ENCODE results near the gene FUT3.

DNA sequence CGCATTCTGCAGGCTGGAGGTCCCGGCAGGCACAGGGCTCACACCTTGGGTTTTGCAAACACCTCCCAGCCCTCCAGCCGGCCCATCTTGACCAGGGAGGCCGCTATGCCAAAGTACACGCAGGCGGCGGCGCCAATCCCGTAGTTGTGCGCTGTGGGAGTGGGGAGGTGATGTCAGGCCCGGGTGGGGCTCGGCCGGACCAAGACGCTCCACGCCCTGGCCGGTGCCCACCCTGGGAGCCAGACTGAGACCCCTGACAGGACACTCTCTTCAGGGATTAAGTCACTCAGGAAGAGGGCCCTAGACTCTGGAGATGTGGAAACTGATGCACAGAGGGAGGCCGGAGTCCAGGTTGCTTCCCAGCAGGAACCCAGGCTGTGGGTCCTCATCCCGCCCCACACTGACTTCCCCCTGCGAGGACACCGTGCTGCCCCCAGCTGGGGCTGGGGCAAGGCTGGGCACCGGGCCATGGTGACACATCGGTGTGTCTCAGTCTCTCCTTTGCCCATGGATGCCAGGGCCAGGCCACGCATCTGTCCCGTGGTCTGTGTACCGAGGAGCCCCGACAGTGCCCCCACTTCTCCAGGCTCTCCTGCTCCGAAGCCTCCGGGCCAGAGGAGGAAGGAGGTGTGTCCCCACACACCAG lies 43.6 kb upstream of the FUT3 start:
- TF ChIP-seq, protein P1, sequence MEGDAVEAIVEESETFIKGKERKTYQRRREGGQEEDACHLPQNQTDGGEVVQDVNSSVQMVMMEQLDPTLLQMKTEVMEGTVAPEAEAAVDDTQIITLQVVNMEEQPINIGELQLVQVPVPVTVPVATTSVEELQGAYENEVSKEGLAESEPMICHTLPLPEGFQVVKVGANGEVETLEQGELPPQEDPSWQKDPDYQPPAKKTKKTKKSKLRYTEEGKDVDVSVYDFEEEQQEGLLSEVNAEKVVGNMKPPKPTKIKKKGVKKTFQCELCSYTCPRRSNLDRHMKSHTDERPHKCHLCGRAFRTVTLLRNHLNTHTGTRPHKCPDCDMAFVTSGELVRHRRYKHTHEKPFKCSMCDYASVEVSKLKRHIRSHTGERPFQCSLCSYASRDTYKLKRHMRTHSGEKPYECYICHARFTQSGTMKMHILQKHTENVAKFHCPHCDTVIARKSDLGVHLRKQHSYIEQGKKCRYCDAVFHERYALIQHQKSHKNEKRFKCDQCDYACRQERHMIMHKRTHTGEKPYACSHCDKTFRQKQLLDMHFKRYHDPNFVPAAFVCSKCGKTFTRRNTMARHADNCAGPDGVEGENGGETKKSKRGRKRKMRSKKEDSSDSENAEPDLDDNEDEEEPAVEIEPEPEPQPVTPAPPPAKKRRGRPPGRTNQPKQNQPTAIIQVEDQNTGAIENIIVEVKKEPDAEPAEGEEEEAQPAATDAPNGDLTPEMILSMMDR (IDR thresholded peaks at IDR 0.05; ENCODE audit: low read depth, low read length, missing input control), result no peak
- TF ChIP-seq, protein P2, sequence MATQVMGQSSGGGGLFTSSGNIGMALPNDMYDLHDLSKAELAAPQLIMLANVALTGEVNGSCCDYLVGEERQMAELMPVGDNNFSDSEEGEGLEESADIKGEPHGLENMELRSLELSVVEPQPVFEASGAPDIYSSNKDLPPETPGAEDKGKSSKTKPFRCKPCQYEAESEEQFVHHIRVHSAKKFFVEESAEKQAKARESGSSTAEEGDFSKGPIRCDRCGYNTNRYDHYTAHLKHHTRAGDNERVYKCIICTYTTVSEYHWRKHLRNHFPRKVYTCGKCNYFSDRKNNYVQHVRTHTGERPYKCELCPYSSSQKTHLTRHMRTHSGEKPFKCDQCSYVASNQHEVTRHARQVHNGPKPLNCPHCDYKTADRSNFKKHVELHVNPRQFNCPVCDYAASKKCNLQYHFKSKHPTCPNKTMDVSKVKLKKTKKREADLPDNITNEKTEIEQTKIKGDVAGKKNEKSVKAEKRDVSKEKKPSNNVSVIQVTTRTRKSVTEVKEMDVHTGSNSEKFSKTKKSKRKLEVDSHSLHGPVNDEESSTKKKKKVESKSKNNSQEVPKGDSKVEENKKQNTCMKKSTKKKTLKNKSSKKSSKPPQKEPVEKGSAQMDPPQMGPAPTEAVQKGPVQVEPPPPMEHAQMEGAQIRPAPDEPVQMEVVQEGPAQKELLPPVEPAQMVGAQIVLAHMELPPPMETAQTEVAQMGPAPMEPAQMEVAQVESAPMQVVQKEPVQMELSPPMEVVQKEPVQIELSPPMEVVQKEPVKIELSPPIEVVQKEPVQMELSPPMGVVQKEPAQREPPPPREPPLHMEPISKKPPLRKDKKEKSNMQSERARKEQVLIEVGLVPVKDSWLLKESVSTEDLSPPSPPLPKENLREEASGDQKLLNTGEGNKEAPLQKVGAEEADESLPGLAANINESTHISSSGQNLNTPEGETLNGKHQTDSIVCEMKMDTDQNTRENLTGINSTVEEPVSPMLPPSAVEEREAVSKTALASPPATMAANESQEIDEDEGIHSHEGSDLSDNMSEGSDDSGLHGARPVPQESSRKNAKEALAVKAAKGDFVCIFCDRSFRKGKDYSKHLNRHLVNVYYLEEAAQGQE (IDR thresholded peaks at IDR 0.05), result no peak
- TF ChIP-seq TAF1 (conservative IDR thresholded peaks at IDR 0.05) (no peak), JUND (IDR thresholded peaks at IDR 0.05) (no peak), GABPA (IDR thresholded peaks at IDR 0.05 in 1 of 2, conservative IDR thresholded peaks at IDR 0.05 in 1 of 2) (no peak), RXRA (IDR thresholded peaks at IDR 0.05) (no peak), FOXA1 (IDR thresholded peaks at IDR 0.05) (no peak), RAD21 (IDR thresholded peaks at IDR 0.05) (no peak), EGR1 (IDR thresholded peaks at IDR 0.05; ENCODE audit: low read depth in 2 of 2) (no peak), YY1 (IDR thresholded peaks at IDR 0.05) (no peak)
- TF ChIP-seq, protein P3, sequence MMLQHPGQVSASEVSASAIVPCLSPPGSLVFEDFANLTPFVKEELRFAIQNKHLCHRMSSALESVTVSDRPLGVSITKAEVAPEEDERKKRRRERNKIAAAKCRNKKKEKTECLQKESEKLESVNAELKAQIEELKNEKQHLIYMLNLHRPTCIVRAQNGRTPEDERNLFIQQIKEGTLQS (IDR thresholded peaks at IDR 0.05), result no peak
- TF ChIP-seq, protein P4, sequence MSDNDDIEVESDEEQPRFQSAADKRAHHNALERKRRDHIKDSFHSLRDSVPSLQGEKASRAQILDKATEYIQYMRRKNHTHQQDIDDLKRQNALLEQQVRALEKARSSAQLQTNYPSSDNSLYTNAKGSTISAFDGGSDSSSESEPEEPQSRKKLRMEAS (IDR thresholded peaks at IDR 0.05), result no peak
